Measurements from ENCODE around the gene LMF1. TPM values are rescaled to one million over a fixed set of nuclear protein-coding genes. Genes with fewer than 3 reads are reported as not detected.

Gene LMF1
- total and polyA plus RNA-seq, 9 of the 15 experiments (the other 6 are each of a cell fraction or from before 2014, with no cell fraction given), result 0.11 to 1.6 (median 0.55) TPM; not detected in 1

- DNase-seq (ENCODE audit: extremely low read depth in 1 of 4, low spot score in 3 of 4), result no peak
- Histone ChIP-seq H3K9ac (ENCODE audit: insufficient read depth in 1 of 2, low read depth in 2 of 2, low read length in 2 of 2) (no peak overlapping the region), H4K20me1 (replicated peaks; ENCODE audit: control insufficient read depth, insufficient read depth, low read length) (peaks cover 14% of the 10 kb centered on the region; the same call in 1 of the 2 replicates), H3K9me3 (replicated peaks; ENCODE audit: control insufficient read depth, insufficient read depth, low read depth, low read length) (no peaks in the 10 kb centered on the region), H3K9me1 (ENCODE audit: control insufficient read depth, insufficient read depth, low read length) (no peaks in the 10 kb centered on the region), H3K4me1 (replicated peaks in 1 of 2; ENCODE audit: control insufficient read depth in 2 of 2, insufficient read depth in 2 of 2, low read length in 2 of 2) (peaks cover 0 to 59% of the 10 kb centered on the region in 2 experiments; a peak in 2 of 5 replicates), H3K4me2 (ENCODE audit: insufficient read depth, low read length) (no peak overlapping the region), H3K79me2 (ENCODE audit: control insufficient read depth, insufficient read depth, low read length) (no peaks in the 10 kb centered on the region), H3K27me3 (ENCODE audit: control insufficient read depth in 2 of 2, insufficient read depth in 2 of 2, low read length in 2 of 2) (peaks cover 25 to 80% of the 10 kb centered on the region in 2 experiments; a peak in 4 of 5 replicates), H2AFZ (ENCODE audit: low read depth, low read length) (no peak overlapping the region), H3K4me3 (no peak overlapping the region), H3K36me3 (ENCODE audit: control insufficient read depth, insufficient read depth, low read length) (no peaks in the 10 kb centered on the region), H3K27ac (ENCODE audit: extremely low read depth, low read depth, low read length) (no peak overlapping the region)
- ChIA-PET POLR2A (interaction anchor here (0.6 kb wide), 1 partner anchor 10 kb away, joined by 3 read pairs; no protein-coding TSS in a partner anchor), CTCF (ENCODE audit: low intra/inter-chr PET ratio) (no interaction called here)
- TF ChIP-seq SPI1 (IDR thresholded peaks at IDR 0.05; ENCODE audit: borderline replicate concordance, low read depth, low read length) (peak; percentile 42; the same call in 1 of the 2 replicates), MED1 (CRISPR knock-in tag; IDR thresholded peaks at IDR 0.05; ENCODE audit: borderline replicate concordance) (no peak), TFAP4 (CRISPR knock-in tag; IDR thresholded peaks at IDR 0.05; ENCODE audit: borderline replicate concordance) (0 out of 2 replicates have a peak, but pooled peaks have one; percentile 38), ZBTB17 (CRISPR knock-in tag; IDR thresholded peaks at IDR 0.05) (no peak), XRCC4 (IDR thresholded peaks at IDR 0.05; ENCODE audit: extremely low read depth, insufficient read depth, insufficient read length) (no peak), FOXP4 (CRISPR knock-in tag; IDR thresholded peaks at IDR 0.05; ENCODE audit: borderline replicate concordance) (no peak)
- no peak for ATAC-seq
- intact Hi-C loops (cut with micrococcal nuclease), result no loop called here
- in situ Hi-C loops (cut with MboI), result no loop called here
- FAIRE-seq, result no peak
- BruUV-seq (replicated peaks), result no TSS peak
- 12% methylated on average over 23 of the region's 35 CpGs for WGBS (ENCODE audit: insufficient coverage, low coverage, missing lambda C conversion rate)
These were observed 17.9 kb upstream of the LMF1 start for GRCh38 chr16:988471-989353.

Measured in K562 (cell line).